Osteoblast (primary cell): ENCODE results near the gene FARS2. TPM values are rescaled to one million over a fixed set of nuclear protein-coding genes. Genes with fewer than 3 reads are reported as not detected.

Source experiments
- DNase-seq: peaks from one replicate; pipeline ENCODE4 v3.0.0; 2011; ENCODE audit warnings: low spot score, mixed read lengths; ENCODE audit not compliant: insufficient read length; ENCODE audit errors: missing footprints
- H2AFZ ChIP-seq: 2 replicates; pipeline ENCODE4 v1.6.0; 2011; ENCODE audit warnings: mild to moderate bottlenecking, low read length
- H3K27ac ChIP-seq: 2 replicates; pipeline ENCODE4 v1.5.1; 2011; ENCODE audit warnings: mild to moderate bottlenecking, low read depth, low read length, moderate library complexity
- H3K27me3 ChIP-seq: 2 replicates; pipeline ENCODE4 v1.6.0; 2012; ENCODE audit warnings: mild to moderate bottlenecking, control low read depth, inconsistent platforms, low read length, moderate library complexity; ENCODE audit not compliant: insufficient read depth
- H3K36me3 ChIP-seq: 2 replicates; pipeline ENCODE4 v1.5.1; 2011; ENCODE audit warnings: mild to moderate bottlenecking, low read length, control low read depth, moderate library complexity; ENCODE audit not compliant: insufficient read depth
- H3K4me1 ChIP-seq: 2 replicates; pipeline ENCODE4 v1.5.1; 2011; ENCODE audit warnings: mild to moderate bottlenecking, low read length, control low read depth, moderate library complexity; ENCODE audit not compliant: insufficient read depth
- H3K4me2 ChIP-seq: 2 replicates; pipeline ENCODE4 v1.6.0; 2011; ENCODE audit warnings: mild to moderate bottlenecking, low read length; ENCODE audit not compliant: insufficient read depth
- H3K4me3 ChIP-seq: fragments of 200-600 bp; sonication (generic); 3 replicates; pipeline ENCODE4 v1.5.1; 2012; ENCODE audit warnings: mild to moderate bottlenecking, low read length, inconsistent platforms; ENCODE audit not compliant: insufficient read depth
- H3K79me2 ChIP-seq: 2 replicates; pipeline ENCODE4 v1.6.0; 2012; ENCODE audit warnings: mild to moderate bottlenecking, low read length, control low read depth, inconsistent platforms; ENCODE audit not compliant: insufficient read depth
- H3K9me3 ChIP-seq: 2 replicates; pipeline ENCODE4 v1.5.1; 2011; ENCODE audit warnings: low read depth, low read length, control low read depth
- H4K20me1 ChIP-seq: 2 replicates; pipeline ENCODE4 v1.6.0; 2012; ENCODE audit warnings: mild to moderate bottlenecking, low read length, control low read depth; ENCODE audit not compliant: insufficient read depth
- CTCF ChIP-seq: IDR thresholded peaks from 2 replicates; pipeline ENCODE4 v1.5.1; 2011; ENCODE audit warnings: mild to moderate bottlenecking, low read depth, low read length, moderate library complexity; ENCODE audit errors: extremely low read depth
- total RNA-seq: library from RNA; depleted of rRNA; stranded (reverse); fragments of >200 nt; gene quantifications from 2 replicates; pipeline ENCODE4 v1.2.3, GENCODE V29; 2012

FARS2 gene
- total RNA-seq, 1 donor, result 29.7 TPM

DNA sequence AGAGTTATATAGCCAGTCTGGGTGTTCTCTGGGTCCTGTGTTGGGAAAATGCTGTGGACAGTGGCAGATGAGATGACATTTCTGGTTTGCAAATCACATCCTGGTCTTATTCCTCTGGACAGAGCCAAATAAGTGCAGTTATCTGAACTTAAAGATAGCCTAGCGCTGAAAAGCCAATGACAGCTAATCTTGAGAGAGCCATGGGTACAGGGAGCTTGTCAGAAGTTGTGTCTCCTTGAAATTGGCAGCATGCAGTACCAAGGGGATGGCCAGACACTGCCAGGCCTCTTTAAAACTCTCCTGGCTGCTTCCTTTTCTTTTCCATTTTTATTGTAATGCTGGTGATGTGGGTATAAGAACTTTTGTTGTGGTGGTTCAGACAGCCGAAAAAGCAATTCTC lies 362.5 kb downstream of the FARS2 start:
- H3K27ac ChIP-seq, result no peak overlapping the region

GRCh38 chr6:5624256-5624655 lies 362.9 kb downstream of the FARS2 start:
- Histone ChIP-seq H3K36me3 (no peaks in the 10 kb centered on the region), H3K27ac (no peak overlapping the region), H3K4me3 (no peak overlapping the region), H3K4me2 (no peak overlapping the region), H2AFZ (no peak overlapping the region), H3K9me3 (no peaks in the 10 kb centered on the region), H3K79me2 (no peaks in the 10 kb centered on the region), H3K27me3 (no peaks in the 10 kb centered on the region), H4K20me1 (no peaks in the 10 kb centered on the region), H3K4me1 (no peaks in the 10 kb centered on the region)
- no peak for DNase-seq
- TF ChIP-seq CTCF, result no peak

More for the DNA sequence above, 362.5 kb downstream of the FARS2 start:
- H4K20me1 ChIP-seq, result no peaks in the 10 kb centered on the region
- H3K4me1 ChIP-seq, result no peaks in the 10 kb centered on the region
- no peak overlapping the region for H3K4me2 ChIP-seq
- no peak overlapping the region for H3K4me3 ChIP-seq
- no peak for DNase-seq
- H3K9me3 ChIP-seq, result no peaks in the 10 kb centered on the region
- no peak for TF ChIP-seq CTCF
- no peak overlapping the region for H2AFZ ChIP-seq
- H3K27me3 ChIP-seq, result no peaks in the 10 kb centered on the region
- H3K79me2 ChIP-seq, result no peaks in the 10 kb centered on the region
- no peaks in the 10 kb centered on the region for H3K36me3 ChIP-seq

DNA sequence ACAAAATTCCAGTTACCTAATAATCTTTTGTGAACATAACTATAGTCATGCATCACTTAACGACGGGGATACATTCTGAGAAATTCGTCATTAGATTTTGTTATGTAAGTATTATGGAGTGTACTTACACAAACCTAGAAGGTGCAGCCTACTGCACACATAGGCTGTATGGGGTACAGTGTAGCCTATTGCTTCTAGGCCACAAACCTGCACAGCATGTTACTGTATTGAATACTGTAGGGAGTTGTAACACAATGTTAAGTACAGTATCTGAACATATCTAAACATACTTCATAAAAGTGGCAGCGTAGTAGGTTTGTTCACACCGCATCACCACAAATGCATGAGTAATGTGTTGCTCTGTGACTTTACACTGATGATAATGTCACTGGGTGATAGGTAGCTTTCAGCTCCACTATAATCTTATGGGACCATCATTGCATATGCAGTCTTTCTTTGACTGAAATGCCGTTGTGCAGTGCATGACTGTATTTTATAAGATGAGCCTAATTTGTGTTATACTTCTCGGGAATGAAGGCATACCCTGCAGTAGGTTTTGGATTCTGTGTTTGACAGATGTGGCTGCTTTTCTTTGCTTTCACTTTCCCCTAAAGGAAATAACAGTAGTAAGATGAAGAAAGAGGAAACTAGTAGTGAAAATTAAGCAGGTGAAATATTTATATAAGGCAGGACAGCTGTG lies 365.6 kb downstream of the FARS2 start:
- Histone ChIP-seq H3K36me3 (no peaks in the 10 kb centered on the region), H3K4me2 (no peak overlapping the region), H3K4me1 (no peaks in the 10 kb centered on the region), H3K9me3 (no peaks in the 10 kb centered on the region), H2AFZ (no peak overlapping the region), H3K27me3 (no peaks in the 10 kb centered on the region), H4K20me1 (no peaks in the 10 kb centered on the region), H3K79me2 (no peaks in the 10 kb centered on the region), H3K27ac (no peak overlapping the region), H3K4me3 (no peak overlapping the region)
- no peak for DNase-seq
- TF ChIP-seq CTCF, result no peak

GRCh38 chr6:5630636-5631035 lies 369.3 kb downstream of the FARS2 start:
- TF ChIP-seq CTCF, result no peak
- no peaks in the 10 kb centered on the region for H4K20me1 ChIP-seq
- H3K79me2 ChIP-seq, result no peaks in the 10 kb centered on the region
- H3K4me1 ChIP-seq, result no peaks in the 10 kb centered on the region
- no peaks in the 10 kb centered on the region for H3K27me3 ChIP-seq
- no peak overlapping the region for H2AFZ ChIP-seq
- no peaks in the 10 kb centered on the region for H3K36me3 ChIP-seq
- H3K27ac ChIP-seq, result no peak overlapping the region
- no peak overlapping the region for H3K4me3 ChIP-seq
- no peak overlapping the region for H3K4me2 ChIP-seq
- H3K9me3 ChIP-seq, result no peaks in the 10 kb centered on the region
- DNase-seq, result no peak
